GM18511 (cell line): ENCODE data around the gene MAP3K20.
"Not testable (repeated sequence)": the region's sequence is repeated elsewhere in the genome, so short reads cannot be mapped to it uniquely, and the experiment has no call there.

Experiments used
- ATAC-seq: cut with Tn5 transposase; IDR thresholded peaks from one replicate; pipeline ENCODE4 v1.9.1; 2021; ENCODE audit warnings: mild to moderate bottlenecking, moderate library complexity; ENCODE audit not compliant: unreplicated experiment

The MAP3K20 gene

GRCh38 chr2:173262356-173262755 is 186.7 kb downstream of the MAP3K20 start:
- not testable (repeated sequence) for ATAC-seq

GRCh38 chr2:173264151-173264550 is 188.5 kb downstream of the MAP3K20 start:
- no peak for ATAC-seq

GRCh38 chr2:173264603-173265366 is 189.1 kb downstream of the MAP3K20 start:
- ATAC-seq = peak; percentile 100

- ATAC-seq = no peak
Measured at GRCh38 chr2:173271135-173271534, 195.5 kb downstream of the MAP3K20 start.

- ATAC-seq = no peak
Measured at GRCh38 chr2:173271825-173272224, 196.2 kb downstream of the MAP3K20 start.

- no peak for ATAC-seq
Measured at GRCh38 chr2:173272849-173273248, 197.2 kb downstream of the MAP3K20 start.

GRCh38 chr2:173278794-173279526 is 203.3 kb downstream of the MAP3K20 start:
- ATAC-seq = no peak

GRCh38 chr2:173279527-173279868 is 203.9 kb downstream of the MAP3K20 start:
- ATAC-seq = no peak

- no peak for ATAC-seq
Measured at GRCh38 chr2:173280853-173281252, 205.2 kb downstream of the MAP3K20 start.

GRCh38 chr2:173281898-173282297 is 206.3 kb downstream of the MAP3K20 start:
- ATAC-seq = not testable (repeated sequence)

GRCh38 chr2:173282795-173283545 is 207.3 kb downstream of the MAP3K20 start:
- ATAC-seq = no peak

GRCh38 chr2:173286153-173286809 is 210.6 kb downstream of the MAP3K20 start:
- peak; percentile 78 for ATAC-seq

- ATAC-seq = no peak
Measured at GRCh38 chr2:173287594-173287993, 211.9 kb downstream of the MAP3K20 start.

GRCh38 chr2:173288561-173288960 is 212.9 kb downstream of the MAP3K20 start:
- no peak for ATAC-seq

- no peak for ATAC-seq
Measured at GRCh38 chr2:173290046-173290445, 214.4 kb downstream of the MAP3K20 start.

GRCh38 chr2:173290518-173290917 is 214.9 kb downstream of the MAP3K20 start:
- ATAC-seq = no peak

- no peak for ATAC-seq
Measured at GRCh38 chr2:173291412-173291811, 215.8 kb downstream of the MAP3K20 start.

- ATAC-seq = no peak
Measured at GRCh38 chr2:173296235-173296634, 220.6 kb downstream of the MAP3K20 start.

GRCh38 chr2:173298536-173299097 is 223.0 kb downstream of the MAP3K20 start:
- no peak for ATAC-seq

- no peak for ATAC-seq
Measured at GRCh38 chr2:173299764-173300163, 224.1 kb downstream of the MAP3K20 start.

- no peak for ATAC-seq
Measured at GRCh38 chr2:173300458-173300857, 224.8 kb downstream of the MAP3K20 start.
